Fibroblast of skin of back (primary cell): ENCODE measurements around the gene COL15A1.

Experiments used
- DNase-seq: peaks from one replicate; pipeline ENCODE4 v3.0.0-alpha.2; 2013

The COL15A1 gene

GRCh38 chr9:98949565-98949964, 5.9 kb downstream of the COL15A1 start:
- no peak for DNase-seq

GRCh38 chr9:98950262-98950661, 6.6 kb downstream of the COL15A1 start:
- no peak for DNase-seq

GRCh38 chr9:98951967-98952366, 8.3 kb downstream of the COL15A1 start:
- no peak for DNase-seq

- DNase-seq: no peak
Measured at GRCh38 chr9:98953581-98954243, 10.0 kb downstream of the COL15A1 start.

- no peak for DNase-seq
Measured at GRCh38 chr9:98954244-98954610, 10.5 kb downstream of the COL15A1 start.

GRCh38 chr9:98955259-98955658, 11.6 kb downstream of the COL15A1 start:
- DNase-seq: no peak

GRCh38 chr9:98957826-98958225, 14.1 kb downstream of the COL15A1 start:
- DNase-seq: no peak

- peak; percentile 94 for DNase-seq
Measured at GRCh38 chr9:98958271-98958984, 14.7 kb downstream of the COL15A1 start.

- no peak for DNase-seq
Measured at GRCh38 chr9:98960409-98960808, 16.7 kb downstream of the COL15A1 start.

GRCh38 chr9:98961513-98962180, 17.9 kb downstream of the COL15A1 start:
- no peak for DNase-seq

GRCh38 chr9:98962181-98962560, 18.5 kb downstream of the COL15A1 start:
- peak; percentile 72 for DNase-seq

- peak; percentile 48 for DNase-seq
Measured at GRCh38 chr9:98962861-98963260, 19.2 kb downstream of the COL15A1 start.

GRCh38 chr9:98964201-98964600, 20.5 kb downstream of the COL15A1 start:
- no peak for DNase-seq

GRCh38 chr9:98964911-98965336, 21.2 kb downstream of the COL15A1 start:
- no peak for DNase-seq

- no peak for DNase-seq
Measured at GRCh38 chr9:98966676-98967075, 23.0 kb downstream of the COL15A1 start.

- no peak for DNase-seq
Measured at GRCh38 chr9:98967257-98967656, 23.6 kb downstream of the COL15A1 start.

GRCh38 chr9:98967680-98968079, 24.0 kb downstream of the COL15A1 start:
- no peak for DNase-seq

- no peak for DNase-seq
Measured at GRCh38 chr9:98968601-98969337, 25.1 kb downstream of the COL15A1 start.

- DNase-seq: no peak
Measured at GRCh38 chr9:98970532-98971041, 26.9 kb downstream of the COL15A1 start.

GRCh38 chr9:98971168-98971914, 27.6 kb downstream of the COL15A1 start:
- peak; percentile 84 for DNase-seq

GRCh38 chr9:98971915-98972223, 28.2 kb downstream of the COL15A1 start:
- DNase-seq: no peak

- no peak for DNase-seq
Measured at GRCh38 chr9:98972716-98973115, 29.0 kb downstream of the COL15A1 start.
